ENCODE data around the gene VIPR1.

Gene VIPR1

DNA sequence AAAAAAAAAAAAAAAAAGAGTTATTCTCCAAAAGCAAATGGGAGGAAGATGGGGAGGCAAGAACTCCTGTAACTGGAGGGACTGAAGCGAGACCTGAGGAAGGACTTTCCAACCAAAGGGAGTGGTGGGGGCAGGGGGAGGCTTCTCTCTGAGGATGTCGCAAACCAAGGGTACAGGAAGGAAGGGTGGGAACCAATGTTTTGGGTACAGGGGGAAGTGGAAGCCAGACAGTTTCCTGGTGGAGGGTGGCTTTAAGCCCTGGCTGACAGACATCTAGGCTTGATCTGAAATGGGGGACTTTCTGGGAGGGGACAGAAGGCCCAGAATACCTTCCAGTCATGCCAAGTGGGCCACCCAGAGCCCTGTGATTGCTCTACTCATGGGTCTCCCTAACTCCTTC, 27.0 kb downstream of the VIPR1 start:
- TF ChIP-seq ARNTL (CRISPR knock-in tag; IDR thresholded peaks at IDR 0.05; ENCODE audit: borderline replicate concordance, low read depth) (no peak), BACH2 (CRISPR knock-in tag; IDR thresholded peaks at IDR 0.05; ENCODE audit: borderline replicate concordance) (no peak), RARB (CRISPR knock-in tag; IDR thresholded peaks at IDR 0.05) (no peak)
- TF ChIP-seq, protein P1, sequence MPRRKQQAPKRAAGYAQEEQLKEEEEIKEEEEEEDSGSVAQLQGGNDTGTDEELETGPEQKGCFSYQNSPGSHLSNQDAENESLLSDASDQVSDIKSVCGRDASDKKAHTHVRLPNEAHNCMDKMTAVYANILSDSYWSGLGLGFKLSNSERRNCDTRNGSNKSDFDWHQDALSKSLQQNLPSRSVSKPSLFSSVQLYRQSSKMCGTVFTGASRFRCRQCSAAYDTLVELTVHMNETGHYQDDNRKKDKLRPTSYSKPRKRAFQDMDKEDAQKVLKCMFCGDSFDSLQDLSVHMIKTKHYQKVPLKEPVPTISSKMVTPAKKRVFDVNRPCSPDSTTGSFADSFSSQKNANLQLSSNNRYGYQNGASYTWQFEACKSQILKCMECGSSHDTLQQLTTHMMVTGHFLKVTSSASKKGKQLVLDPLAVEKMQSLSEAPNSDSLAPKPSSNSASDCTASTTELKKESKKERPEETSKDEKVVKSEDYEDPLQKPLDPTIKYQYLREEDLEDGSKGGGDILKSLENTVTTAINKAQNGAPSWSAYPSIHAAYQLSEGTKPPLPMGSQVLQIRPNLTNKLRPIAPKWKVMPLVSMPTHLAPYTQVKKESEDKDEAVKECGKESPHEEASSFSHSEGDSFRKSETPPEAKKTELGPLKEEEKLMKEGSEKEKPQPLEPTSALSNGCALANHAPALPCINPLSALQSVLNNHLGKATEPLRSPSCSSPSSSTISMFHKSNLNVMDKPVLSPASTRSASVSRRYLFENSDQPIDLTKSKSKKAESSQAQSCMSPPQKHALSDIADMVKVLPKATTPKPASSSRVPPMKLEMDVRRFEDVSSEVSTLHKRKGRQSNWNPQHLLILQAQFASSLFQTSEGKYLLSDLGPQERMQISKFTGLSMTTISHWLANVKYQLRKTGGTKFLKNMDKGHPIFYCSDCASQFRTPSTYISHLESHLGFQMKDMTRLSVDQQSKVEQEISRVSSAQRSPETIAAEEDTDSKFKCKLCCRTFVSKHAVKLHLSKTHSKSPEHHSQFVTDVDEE (CRISPR knock-in tag; IDR thresholded peaks at IDR 0.05) = no peak
- no peak for ATAC-seq

DNA sequence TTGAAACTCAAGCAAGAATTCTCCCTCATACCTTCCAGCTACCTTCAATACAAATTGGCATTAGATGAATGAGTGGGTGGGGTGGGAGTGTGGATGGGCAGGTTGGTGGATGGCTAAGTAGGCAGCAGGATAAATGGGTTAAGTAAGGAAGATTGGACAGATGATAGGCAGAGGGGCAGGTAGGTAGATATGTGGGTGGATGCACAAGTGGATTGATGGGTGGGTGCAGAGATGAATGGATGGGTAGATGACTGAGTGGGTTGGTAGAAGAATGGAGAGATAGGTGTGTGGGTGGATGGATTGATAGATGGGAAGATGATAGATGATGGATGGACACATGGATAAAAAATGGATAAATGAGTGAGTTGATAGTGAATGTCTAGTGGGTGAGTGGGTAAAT, 27.6 kb downstream of the VIPR1 start:
- TF ChIP-seq ZC3H10 (CRISPR knock-in tag; IDR thresholded peaks at IDR 0.05) (no peak), TCF4 (CRISPR knock-in tag; IDR thresholded peaks at IDR 0.05; ENCODE audit: borderline replicate concordance) (no peak), TOX (CRISPR knock-in tag; IDR thresholded peaks at IDR 0.05; ENCODE audit: borderline replicate concordance) (no peak), ARNTL (CRISPR knock-in tag; IDR thresholded peaks at IDR 0.05; ENCODE audit: borderline replicate concordance, low read depth) (no peak)
- TF ChIP-seq, protein P1 (CRISPR knock-in tag; IDR thresholded peaks at IDR 0.05) = no peak
- no peak for ATAC-seq

DNA sequence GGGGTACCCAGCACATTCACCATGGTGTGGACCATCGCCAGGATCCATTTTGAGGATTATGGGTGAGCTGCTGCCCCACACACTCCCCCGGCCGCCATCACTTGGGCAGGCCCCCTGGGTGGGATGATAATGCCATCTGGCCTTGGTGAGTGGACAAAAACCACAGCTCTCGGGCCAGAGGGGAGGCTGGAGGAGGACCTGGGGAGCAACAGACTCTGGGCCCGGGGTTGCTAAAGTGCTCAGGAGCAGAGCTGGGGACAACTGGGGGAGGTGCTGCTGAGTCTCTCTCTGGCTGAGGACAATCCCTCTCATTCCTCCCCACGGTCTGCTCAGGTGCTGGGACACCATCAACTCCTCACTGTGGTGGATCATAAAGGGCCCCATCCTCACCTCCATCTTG, 29.0 kb downstream of the VIPR1 start:
- ATAC-seq = no peak
- TF ChIP-seq TOX (CRISPR knock-in tag; IDR thresholded peaks at IDR 0.05; ENCODE audit: borderline replicate concordance) = no peak
- TF ChIP-seq, protein P2, sequence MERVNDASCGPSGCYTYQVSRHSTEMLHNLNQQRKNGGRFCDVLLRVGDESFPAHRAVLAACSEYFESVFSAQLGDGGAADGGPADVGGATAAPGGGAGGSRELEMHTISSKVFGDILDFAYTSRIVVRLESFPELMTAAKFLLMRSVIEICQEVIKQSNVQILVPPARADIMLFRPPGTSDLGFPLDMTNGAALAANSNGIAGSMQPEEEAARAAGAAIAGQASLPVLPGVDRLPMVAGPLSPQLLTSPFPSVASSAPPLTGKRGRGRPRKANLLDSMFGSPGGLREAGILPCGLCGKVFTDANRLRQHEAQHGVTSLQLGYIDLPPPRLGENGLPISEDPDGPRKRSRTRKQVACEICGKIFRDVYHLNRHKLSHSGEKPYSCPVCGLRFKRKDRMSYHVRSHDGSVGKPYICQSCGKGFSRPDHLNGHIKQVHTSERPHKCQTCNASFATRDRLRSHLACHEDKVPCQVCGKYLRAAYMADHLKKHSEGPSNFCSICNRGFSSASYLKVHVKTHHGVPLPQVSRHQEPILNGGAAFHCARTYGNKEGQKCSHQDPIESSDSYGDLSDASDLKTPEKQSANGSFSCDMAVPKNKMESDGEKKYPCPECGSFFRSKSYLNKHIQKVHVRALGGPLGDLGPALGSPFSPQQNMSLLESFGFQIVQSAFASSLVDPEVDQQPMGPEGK (CRISPR knock-in tag; IDR thresholded peaks at IDR 0.05; ENCODE audit: borderline replicate concordance) = no peak
- no peak for TF ChIP-seq TCF4 (CRISPR knock-in tag; IDR thresholded peaks at IDR 0.05; ENCODE audit: borderline replicate concordance)
- TF ChIP-seq, protein P3, sequence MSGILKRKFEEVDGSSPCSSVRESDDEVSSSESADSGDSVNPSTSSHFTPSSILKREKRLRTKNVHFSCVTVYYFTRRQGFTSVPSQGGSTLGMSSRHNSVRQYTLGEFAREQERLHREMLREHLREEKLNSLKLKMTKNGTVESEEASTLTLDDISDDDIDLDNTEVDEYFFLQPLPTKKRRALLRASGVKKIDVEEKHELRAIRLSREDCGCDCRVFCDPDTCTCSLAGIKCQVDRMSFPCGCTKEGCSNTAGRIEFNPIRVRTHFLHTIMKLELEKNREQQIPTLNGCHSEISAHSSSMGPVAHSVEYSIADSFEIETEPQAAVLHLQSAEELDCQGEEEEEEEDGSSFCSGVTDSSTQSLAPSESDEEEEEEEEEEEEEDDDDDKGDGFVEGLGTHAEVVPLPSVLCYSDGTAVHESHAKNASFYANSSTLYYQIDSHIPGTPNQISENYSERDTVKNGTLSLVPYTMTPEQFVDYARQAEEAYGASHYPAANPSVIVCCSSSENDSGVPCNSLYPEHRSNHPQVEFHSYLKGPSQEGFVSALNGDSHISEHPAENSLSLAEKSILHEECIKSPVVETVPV (CRISPR knock-in tag; IDR thresholded peaks at IDR 0.05) = no peak
- TF ChIP-seq ZNF70 (CRISPR knock-in tag; IDR thresholded peaks at IDR 0.05) = no peak
- TF ChIP-seq, protein P4, sequence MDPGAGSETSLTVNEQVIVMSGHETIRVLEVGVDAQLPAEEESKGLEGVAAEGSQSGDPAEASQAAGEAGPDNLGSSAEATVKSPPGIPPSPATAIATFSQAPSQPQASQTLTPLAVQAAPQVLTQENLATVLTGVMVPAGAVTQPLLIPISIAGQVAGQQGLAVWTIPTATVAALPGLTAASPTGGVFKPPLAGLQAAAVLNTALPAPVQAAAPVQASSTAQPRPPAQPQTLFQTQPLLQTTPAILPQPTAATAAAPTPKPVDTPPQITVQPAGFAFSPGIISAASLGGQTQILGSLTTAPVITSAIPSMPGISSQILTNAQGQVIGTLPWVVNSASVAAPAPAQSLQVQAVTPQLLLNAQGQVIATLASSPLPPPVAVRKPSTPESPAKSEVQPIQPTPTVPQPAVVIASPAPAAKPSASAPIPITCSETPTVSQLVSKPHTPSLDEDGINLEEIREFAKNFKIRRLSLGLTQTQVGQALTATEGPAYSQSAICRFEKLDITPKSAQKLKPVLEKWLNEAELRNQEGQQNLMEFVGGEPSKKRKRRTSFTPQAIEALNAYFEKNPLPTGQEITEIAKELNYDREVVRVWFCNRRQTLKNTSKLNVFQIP (CRISPR knock-in tag; IDR thresholded peaks at IDR 0.05; ENCODE audit: borderline replicate concordance, low read depth) = no peak
- TF ChIP-seq ZC3H10 (CRISPR knock-in tag; IDR thresholded peaks at IDR 0.05) = no peak
- TF ChIP-seq, protein P1 (CRISPR knock-in tag; IDR thresholded peaks at IDR 0.05) = no peak
- TF ChIP-seq PPARA (CRISPR knock-in tag; IDR thresholded peaks at IDR 0.05; ENCODE audit: borderline replicate concordance) = no peak
- TF ChIP-seq OSR1 (CRISPR knock-in tag; IDR thresholded peaks at IDR 0.05) = no peak
- TF ChIP-seq ZFP30 (CRISPR knock-in tag; IDR thresholded peaks at IDR 0.05) = no peak
- no peak for TF ChIP-seq ZNF8 (CRISPR knock-in tag; IDR thresholded peaks at IDR 0.05)
- TF ChIP-seq ISL1 (CRISPR knock-in tag; IDR thresholded peaks at IDR 0.05) = no peak
- no peak for TF ChIP-seq GLIS3 (CRISPR knock-in tag; IDR thresholded peaks at IDR 0.05)

Measured in SK-N-SH treated with all-trans-retinoic acid at 6 μM for 48 hours (cell line).